ENCODE results near the gene MCM6. TPM values are rescaled to one million over a fixed set of nuclear protein-coding genes. Genes with fewer than 3 reads are reported as not detected.
A peak's percentile ranks its signal among the peaks of the same experiment; 100 is the strongest.
"Not testable (repeated sequence)": the region's sequence is repeated elsewhere in the genome, so short reads cannot be mapped to it uniquely, and the experiment has no call there.

MCM6 gene
- total RNA-seq, 1 donor from 2014 or later: 11.1 TPM

GRCh38 chr2:135818937-135819610 lies 57.2 kb downstream of the MCM6 start:
- H3K36me3 ChIP-seq (ENCODE audit: control insufficient read depth, insufficient read depth, low read length): no peaks in the 10 kb centered on the region
- TF ChIP-seq CTCF (IDR thresholded peaks at IDR 0.05; ENCODE audit: insufficient read depth, low read length, poor library complexity, severe bottlenecking): peak; percentile 28
- no peak overlapping the region for H3K4me3 ChIP-seq (ENCODE audit: low read depth, low read length)
- no peaks in the 10 kb centered on the region for H3K27me3 ChIP-seq (ENCODE audit: control insufficient read depth, insufficient read depth, low read length)
- DNase-seq (ENCODE audit: low read depth): no peak

- DNase-seq (ENCODE audit: low read depth): no peak
- Histone ChIP-seq H3K4me3 (ENCODE audit: low read depth, low read length) (no peak overlapping the region), H3K36me3 (ENCODE audit: control insufficient read depth, insufficient read depth, low read length) (no peaks in the 10 kb centered on the region), H3K27me3 (ENCODE audit: control insufficient read depth, insufficient read depth, low read length) (no peaks in the 10 kb centered on the region)
- no peak for TF ChIP-seq CTCF (IDR thresholded peaks at IDR 0.05; ENCODE audit: insufficient read depth, low read length, poor library complexity, severe bottlenecking)
These were observed 58.3 kb downstream of the MCM6 start for GRCh38 chr2:135817951-135818350.

- H3K36me3 ChIP-seq (ENCODE audit: control insufficient read depth, insufficient read depth, low read length): no peaks in the 10 kb centered on the region
- no peaks in the 10 kb centered on the region for H3K27me3 ChIP-seq (ENCODE audit: control insufficient read depth, insufficient read depth, low read length)
- H3K4me3 ChIP-seq (ENCODE audit: low read depth, low read length): no peak overlapping the region
- DNase-seq (ENCODE audit: low read depth): no peak
- no peak for TF ChIP-seq CTCF (IDR thresholded peaks at IDR 0.05; ENCODE audit: insufficient read depth, low read length, poor library complexity, severe bottlenecking)
These were observed 58.8 kb downstream of the MCM6 start for GRCh38 chr2:135817466-135817865.

- H3K4me3 ChIP-seq (ENCODE audit: low read depth, low read length): no peak overlapping the region
- TF ChIP-seq CTCF (IDR thresholded peaks at IDR 0.05; ENCODE audit: insufficient read depth, low read length, poor library complexity, severe bottlenecking): no peak
- H3K36me3 ChIP-seq (ENCODE audit: control insufficient read depth, insufficient read depth, low read length): no peaks in the 10 kb centered on the region
- H3K27me3 ChIP-seq (ENCODE audit: control insufficient read depth, insufficient read depth, low read length): no peaks in the 10 kb centered on the region
- DNase-seq (ENCODE audit: low read depth): no peak
These were observed 61.0 kb downstream of the MCM6 start for GRCh38 chr2:135815269-135815668.

- no peak for DNase-seq (ENCODE audit: low read depth)
- no peak overlapping the region for H3K4me3 ChIP-seq (ENCODE audit: low read depth, low read length)
- H3K27me3 ChIP-seq (ENCODE audit: control insufficient read depth, insufficient read depth, low read length): no peaks in the 10 kb centered on the region
- no peaks in the 10 kb centered on the region for H3K36me3 ChIP-seq (ENCODE audit: control insufficient read depth, insufficient read depth, low read length)
- no peak for TF ChIP-seq CTCF (IDR thresholded peaks at IDR 0.05; ENCODE audit: insufficient read depth, low read length, poor library complexity, severe bottlenecking)
These were observed 63.2 kb downstream of the MCM6 start for GRCh38 chr2:135812907-135813511.

GRCh38 chr2:135807874-135808273 lies 68.4 kb downstream of the MCM6 start:
- H3K36me3 ChIP-seq (ENCODE audit: control insufficient read depth, insufficient read depth, low read length); DNase-seq (ENCODE audit: low read depth); H3K27me3 ChIP-seq (ENCODE audit: control insufficient read depth, insufficient read depth, low read length); H3K4me3 ChIP-seq (ENCODE audit: low read depth, low read length): not testable (repeated sequence)
